Measurements from ENCODE around the gene C1QL3.

The C1QL3 gene

GRCh38 chr10:16491933-16492332, 29.7 kb downstream of the C1QL3 start:
- DNase-seq: no peak

- no peak for DNase-seq
Observed at GRCh38 chr10:16490511-16490910, 31.2 kb downstream of the C1QL3 start.

DNA sequence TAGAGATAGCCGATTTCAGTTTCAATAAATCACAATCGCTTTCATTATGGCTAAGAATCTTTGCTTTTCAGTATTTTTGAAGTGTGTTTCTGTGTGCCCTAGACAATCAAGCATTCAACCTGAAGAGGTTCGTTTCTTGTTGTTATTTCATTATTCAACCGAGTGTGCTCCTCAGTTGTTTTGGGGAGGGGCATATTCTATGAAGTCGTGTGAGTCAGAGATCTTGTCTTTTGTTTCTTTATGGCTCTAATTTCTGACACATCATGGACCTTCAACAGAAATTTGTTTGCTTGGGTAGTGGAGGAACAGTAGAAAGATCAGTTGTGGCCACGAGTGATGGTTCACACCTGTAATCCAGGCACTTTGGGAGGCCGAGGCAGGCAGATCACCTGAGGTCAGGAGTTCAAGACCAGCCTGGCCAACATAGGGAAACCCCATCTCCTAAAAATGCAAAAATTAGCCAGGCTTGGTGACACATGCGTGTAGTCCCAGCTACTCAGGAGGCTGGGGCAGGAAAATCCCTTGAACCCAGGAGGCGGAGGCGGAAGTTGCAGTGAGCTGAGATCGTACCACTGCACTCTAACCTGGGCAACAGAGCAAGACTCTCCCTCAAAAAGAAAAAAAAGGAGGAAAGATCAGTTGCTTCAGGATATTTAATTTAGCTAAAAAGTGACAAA, 38.3 kb downstream of the C1QL3 start:
- no peak for DNase-seq

GRCh38 chr10:16481052-16481728, 40.5 kb downstream of the C1QL3 start:
- no peak for DNase-seq

DNA sequence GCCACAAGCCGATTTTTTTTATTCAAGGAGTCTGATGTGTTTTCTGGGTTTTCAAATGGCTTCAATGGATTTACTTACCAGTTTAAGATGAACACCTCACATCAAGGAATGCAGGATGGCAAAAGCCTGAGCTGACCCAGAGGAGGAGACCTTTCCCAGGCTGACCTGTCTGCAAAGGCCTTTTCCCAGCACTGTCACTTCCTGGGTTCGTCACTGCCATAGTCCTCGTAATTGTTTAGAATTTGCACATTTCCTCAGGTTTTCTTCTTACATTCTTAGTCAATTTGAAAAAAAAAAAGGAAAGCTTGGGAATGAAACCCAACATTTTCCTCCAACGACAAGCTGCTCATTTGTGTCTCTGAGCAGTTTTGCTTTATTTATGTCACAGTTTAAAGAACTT, 42.9 kb downstream of the C1QL3 start:
- DNase-seq: no peak

DNA sequence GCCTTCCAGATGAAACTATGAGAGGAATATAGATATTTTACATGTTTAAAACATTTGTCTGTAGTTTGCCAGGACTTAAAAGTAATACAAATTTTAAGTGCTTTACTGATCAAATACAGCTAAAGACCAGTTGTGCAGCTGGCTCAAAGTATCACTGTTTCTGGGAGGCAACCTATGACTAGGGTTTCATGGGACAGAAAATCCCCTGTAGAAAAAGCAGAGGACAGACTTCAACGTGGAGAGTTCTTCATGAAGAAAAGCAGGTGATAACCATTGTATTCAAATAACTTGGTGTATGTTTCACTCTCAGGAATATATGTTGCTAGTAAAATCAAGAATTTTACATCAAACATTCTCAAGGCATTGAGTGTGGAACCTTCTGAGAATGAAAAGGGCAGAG, 43.9 kb downstream of the C1QL3 start:
- DNase-seq: no peak

DNA sequence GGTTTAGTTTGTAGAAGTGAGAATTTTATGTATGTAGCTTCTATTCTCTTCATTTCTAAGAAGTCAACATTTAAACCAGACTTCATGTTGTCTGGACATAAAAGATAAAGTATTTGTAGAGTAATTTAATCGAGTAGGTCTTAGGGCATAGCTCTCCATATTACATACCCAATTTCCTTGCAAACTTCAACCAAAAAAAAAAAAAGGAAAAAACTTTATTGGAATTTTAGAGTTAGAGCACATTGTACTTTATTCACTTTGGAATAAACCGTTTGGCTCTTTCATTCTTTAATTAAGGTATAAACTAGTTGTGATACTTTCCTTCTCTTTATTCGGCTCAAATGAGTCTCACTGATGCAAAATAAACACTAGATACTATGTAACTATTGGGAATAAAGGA, 48.9 kb downstream of the C1QL3 start:
- DNase-seq: no peak

- no peak for DNase-seq
Observed at GRCh38 chr10:16470747-16471146, 50.9 kb downstream of the C1QL3 start.

DNA sequence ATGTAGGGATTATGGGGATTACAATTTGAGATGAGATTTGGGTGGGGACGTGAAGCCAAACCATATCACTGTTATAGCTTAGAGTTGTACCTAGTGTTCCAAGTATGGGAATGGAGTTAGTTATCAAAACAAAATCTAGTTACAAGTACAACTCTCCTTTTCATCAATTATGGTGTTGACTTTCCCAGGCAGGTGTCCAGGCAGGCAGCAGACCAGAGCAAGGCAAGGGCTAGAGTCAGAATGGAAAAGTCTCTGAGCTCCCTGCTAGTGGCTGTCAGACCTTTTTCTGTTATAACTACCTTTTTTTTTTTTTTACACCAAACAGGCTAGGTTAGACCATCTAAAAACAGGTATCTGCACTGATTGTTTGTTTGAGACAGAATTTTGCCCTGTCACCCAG, 55.7 kb downstream of the C1QL3 start:
- no peak for DNase-seq
